Colonic mucosa (tissue), 4 donors: Measurements from ENCODE around the gene GRID1. TPM values are rescaled to one million over a fixed set of nuclear protein-coding genes. Genes with fewer than 3 reads are reported as not detected.

Experiments used
- DNase-seq: peaks from one replicate; pipeline ENCODE4 v3.0.0-alpha.2; 2020
- H3K27ac ChIP-seq: fragments of 200-600 bp; one replicate; pipeline ENCODE4 v1.8.0; 2021
- H3K27me3 ChIP-seq: fragments of 200-600 bp; one replicate; pipeline ENCODE4 v1.8.0; 2021
- H3K36me3 ChIP-seq: fragments of 200-600 bp; one replicate; pipeline ENCODE4 v1.8.0; 2021
- H3K4me1 ChIP-seq: fragments of 200-600 bp; one replicate; pipeline ENCODE4 v1.8.0; 2021; ENCODE audit warnings: mild to moderate bottlenecking
- H3K4me3 ChIP-seq: fragments of 200-600 bp; one replicate; pipeline ENCODE4 v1.8.0; 2021
- H3K9ac ChIP-seq, 2 donors: one replicate each; pipeline ENCODE4 v1.7.0; 2013; ENCODE audit warnings: control low read depth in 2 of 2, low read depth in 2 of 2, low read length in 2 of 2
- H3K9me3 ChIP-seq: fragments of 200-600 bp; one replicate; pipeline ENCODE4 v1.8.0; 2021
- CTCF ChIP-seq: fragments of 200-600 bp; IDR thresholded peaks from one replicate; pipeline ENCODE4 v1.8.0; 2022; ENCODE audit warnings: antibody characterized with exemption, mild to moderate bottlenecking
- intact Hi-C: fragments of 100-400 bp; cut with DNase I; formaldehyde crosslinking; loops from one replicate; pipeline ENCODE4 v1.14.1; 2022
- total RNA-seq, 2 donors: library from RNA; stranded (reverse); fragmentation: NEBNext Ultra II Directional in 1 of 2; extraction: Animal tissue kit (Norgen Biotek cat#: 25700) in 1 of 2; gene quantifications; one replicate each; pipeline ENCODE4 v1.2.1, GENCODE V29; 2021
- donor health status: healthy.
- donor health status: DM: no; HTN: no; CAD: no.
- donor health status: DM: no; HTN: no; CAD: no.

The GRID1 gene
- total RNA-seq, 2 donors from 2014 or later = 0.30 to 0.37 TPM

GRCh38 chr10:86374664-86375063 lies 8.1 kb upstream of the GRID1 start:
- Histone ChIP-seq H3K9me3 (no peaks in the 10 kb centered on the region), H3K36me3 (no peaks in the 10 kb centered on the region), H3K9ac (no peak overlapping the region), H3K4me1 (peaks cover 5% of the 10 kb centered on the region), H3K27me3 (no peaks in the 10 kb centered on the region), H3K27ac (no peak overlapping the region), H3K4me3 (no peak overlapping the region)
- intact Hi-C loops = loop anchor here (5.0 to 10.0 kb wide), 4 partner anchors 272 to 1832 kb away; no protein-coding TSS in a partner anchor
- DNase-seq = peak; percentile 9
- TF ChIP-seq CTCF = no peak

- Histone ChIP-seq H3K4me3 (no peak overlapping the region), H3K27me3 (no peaks in the 10 kb centered on the region), H3K4me1 (peaks cover 5% of the 10 kb centered on the region), H3K36me3 (no peaks in the 10 kb centered on the region), H3K27ac (no peak overlapping the region), H3K9me3 (no peaks in the 10 kb centered on the region), H3K9ac (no peak overlapping the region)
- DNase-seq = peak; percentile 9
- TF ChIP-seq CTCF = no peak
- intact Hi-C loops = loop anchor here (10.0 kb wide), 2 partner anchors 379 to 829 kb away; no protein-coding TSS in a partner anchor
Measured at GRCh38 chr10:86373828-86374227, 7.2 kb upstream of the GRID1 start.

- no peak for TF ChIP-seq CTCF
- Histone ChIP-seq H3K36me3 (no peaks in the 10 kb centered on the region), H3K4me1 (peaks cover 5% of the 10 kb centered on the region), H3K9ac (no peak overlapping the region), H3K4me3 (no peak overlapping the region), H3K27ac (no peak overlapping the region), H3K9me3 (no peaks in the 10 kb centered on the region), H3K27me3 (peaks cover 3% of the 10 kb centered on the region)
- intact Hi-C loops = loop anchor here (10.0 kb wide), 2 partner anchors 378 to 828 kb away; no protein-coding TSS in a partner anchor
- no peak for DNase-seq
Measured at GRCh38 chr10:86373251-86373650, 6.7 kb upstream of the GRID1 start.

- Histone ChIP-seq H3K4me3 (no peak overlapping the region), H3K9ac (no peak overlapping the region), H3K27me3 (peaks cover 6% of the 10 kb centered on the region), H3K9me3 (no peaks in the 10 kb centered on the region), H3K27ac (no peak overlapping the region), H3K36me3 (no peaks in the 10 kb centered on the region), H3K4me1 (peaks cover 5% of the 10 kb centered on the region)
- intact Hi-C loops = loop anchor here (10.0 kb wide), 2 partner anchors 378 to 828 kb away; no protein-coding TSS in a partner anchor
- TF ChIP-seq CTCF = no peak
- DNase-seq = no peak
Measured at GRCh38 chr10:86372784-86373239, 6.2 kb upstream of the GRID1 start.

- Histone ChIP-seq H3K27me3 (peaks cover 12% of the 10 kb centered on the region), H3K4me1 (peaks cover 5% of the 10 kb centered on the region), H3K9me3 (no peaks in the 10 kb centered on the region), H3K27ac (no peak overlapping the region), H3K9ac (no peak overlapping the region), H3K36me3 (no peaks in the 10 kb centered on the region), H3K4me3 (no peak overlapping the region)
- no peak for DNase-seq
- no peak for TF ChIP-seq CTCF
- intact Hi-C loops = loop anchor here (10.0 kb wide), 2 partner anchors 377 to 827 kb away; no protein-coding TSS in a partner anchor
Measured at GRCh38 chr10:86372119-86372783, 5.7 kb upstream of the GRID1 start.
